Amniotic stem cell (primary cell): ENCODE data around the gene FUS.
"Not testable (repeated sequence)": the region's sequence is repeated elsewhere in the genome, so short reads cannot be mapped to it uniquely, and the experiment has no call there.

ENCODE experiments used
- DNase-seq: peaks from one replicate; lab custom pipeline; 2025; lab: John Stamatoyannopoulos, UW

Gene FUS

GRCh38 chr16:31179747-31180459 lies at the start of gene FUS:
FUS (plus strand) TSS chr16:31180139; CDS start chr16:31180215, 76 bp downstream.
- DNase-seq = peak; percentile 70

GRCh38 chr16:31130336-31130891 lies 49.5 kb upstream of the FUS start:
- no peak for DNase-seq

DNA sequence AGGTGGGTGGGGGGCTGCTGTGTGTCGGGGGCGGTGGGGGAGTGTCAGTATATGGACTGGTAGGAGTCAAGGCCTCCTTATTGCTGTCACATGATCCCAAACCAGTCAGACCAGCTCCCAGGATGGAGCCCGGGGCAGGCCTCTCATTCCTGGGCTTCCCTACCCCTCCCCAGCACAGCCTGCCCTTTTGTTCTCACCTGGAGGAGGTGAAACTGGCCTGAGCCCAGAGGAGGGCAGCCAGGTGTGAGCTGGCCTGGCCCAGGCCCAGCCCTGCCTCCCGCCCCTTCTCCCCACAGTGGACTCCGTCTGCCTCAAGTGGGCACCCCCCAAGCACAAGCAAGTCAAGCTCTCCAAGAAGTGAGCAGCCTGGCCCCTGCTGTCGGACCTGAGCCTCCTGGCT lies 49.0 kb upstream of the FUS start:
- no peak for DNase-seq

DNA sequence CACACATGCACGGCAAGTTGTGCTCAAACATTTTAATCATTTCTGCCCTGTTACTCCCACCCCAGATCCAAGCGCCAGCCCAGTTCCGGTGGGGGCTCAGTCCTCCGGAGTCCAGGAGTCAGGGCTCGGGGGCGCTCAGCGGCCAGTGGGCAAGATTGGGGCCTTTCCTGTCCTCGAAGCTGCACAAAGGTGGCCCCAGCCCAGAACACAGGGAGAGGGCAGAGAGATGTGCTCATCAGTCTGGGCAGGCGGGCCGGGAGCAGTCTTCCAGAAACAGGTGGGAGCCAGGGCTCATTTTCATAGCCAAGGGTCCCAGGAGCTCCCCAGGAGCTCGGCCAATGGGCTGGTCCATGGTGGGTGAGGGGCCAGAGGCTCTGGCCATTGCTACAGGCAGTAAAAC lies 48.5 kb upstream of the FUS start:
- no peak for DNase-seq

DNA sequence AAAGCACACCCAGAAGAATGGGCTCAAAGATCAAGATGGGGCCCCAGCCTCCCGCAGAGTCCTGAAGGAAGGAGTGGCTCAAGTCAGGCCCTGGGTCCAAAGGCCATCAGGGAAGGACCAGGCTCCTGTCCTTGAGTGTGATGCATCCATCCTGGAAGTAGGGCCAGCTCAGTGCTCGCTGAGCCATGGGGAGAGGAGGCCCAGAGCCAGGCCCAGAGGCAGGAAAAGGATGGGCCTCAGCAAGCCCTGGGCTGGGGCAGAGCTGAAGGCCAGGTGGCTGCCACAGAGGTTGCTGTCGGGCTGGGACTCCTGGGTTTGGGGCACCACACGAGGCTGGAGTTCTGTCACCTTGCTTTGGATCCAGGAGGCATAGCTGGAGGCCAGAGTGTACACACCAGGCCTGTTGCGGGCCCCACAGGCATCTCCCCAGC lies 48.1 kb upstream of the FUS start:
- no peak for DNase-seq

DNA sequence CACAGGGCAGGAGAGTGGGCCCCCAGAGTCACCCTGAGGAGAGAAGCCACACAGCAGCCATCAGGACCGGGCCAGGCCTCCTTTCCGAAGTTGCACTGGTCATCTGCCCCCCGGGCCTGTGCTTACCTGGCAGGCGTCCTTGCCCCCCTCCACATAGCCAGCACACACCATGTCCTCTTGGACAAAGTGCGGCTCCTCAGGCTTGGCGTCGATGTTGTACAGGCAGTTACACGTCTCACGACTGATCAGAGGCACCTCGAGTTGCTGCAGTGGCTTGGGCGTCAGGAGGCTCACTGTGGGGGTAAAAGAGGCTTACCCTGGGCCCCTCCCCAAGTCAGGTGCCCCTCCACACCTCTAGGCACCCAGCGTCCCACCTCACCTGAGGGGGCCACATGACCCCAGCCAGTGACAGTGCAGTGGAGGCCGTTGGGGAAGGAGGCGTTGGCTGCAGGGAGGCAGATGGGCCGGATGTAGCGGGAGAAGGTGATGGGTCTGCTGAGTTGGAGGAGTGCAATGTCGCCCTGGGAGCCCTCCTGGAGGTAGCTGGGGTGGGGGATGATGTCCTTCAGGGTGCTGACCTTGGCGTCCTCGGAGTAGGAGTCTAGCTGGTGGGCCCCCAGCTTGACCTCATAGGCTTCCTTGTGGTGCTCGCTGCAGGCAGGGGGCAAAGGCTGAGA lies 47.5 kb upstream of the FUS start:
- no peak for DNase-seq

DNA sequence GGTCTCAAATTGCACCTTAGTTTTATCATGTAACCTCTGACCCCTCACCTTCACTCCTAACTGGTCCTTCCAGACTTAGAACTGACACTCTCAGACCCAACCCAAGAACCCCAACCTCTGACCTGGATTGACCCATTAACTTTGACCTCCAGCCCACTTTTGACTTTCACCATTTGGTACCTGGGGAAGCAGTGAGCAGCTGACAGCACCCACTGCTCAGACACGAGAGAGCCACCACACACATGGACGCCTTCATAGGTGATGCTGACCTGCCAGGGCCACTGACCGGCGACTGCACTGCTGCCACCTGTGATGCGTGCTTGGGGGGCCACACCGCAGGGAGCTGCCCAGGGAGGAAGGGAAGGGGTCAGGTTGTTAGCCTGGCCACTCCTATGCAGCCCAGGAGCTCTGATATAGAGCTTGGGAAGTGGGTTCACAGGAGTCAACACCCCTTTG lies 46.9 kb upstream of the FUS start:
- DNase-seq = no peak

- no peak for DNase-seq
These were observed 45.8 kb upstream of the FUS start for GRCh38 chr16:31134091-31134571.

DNA sequence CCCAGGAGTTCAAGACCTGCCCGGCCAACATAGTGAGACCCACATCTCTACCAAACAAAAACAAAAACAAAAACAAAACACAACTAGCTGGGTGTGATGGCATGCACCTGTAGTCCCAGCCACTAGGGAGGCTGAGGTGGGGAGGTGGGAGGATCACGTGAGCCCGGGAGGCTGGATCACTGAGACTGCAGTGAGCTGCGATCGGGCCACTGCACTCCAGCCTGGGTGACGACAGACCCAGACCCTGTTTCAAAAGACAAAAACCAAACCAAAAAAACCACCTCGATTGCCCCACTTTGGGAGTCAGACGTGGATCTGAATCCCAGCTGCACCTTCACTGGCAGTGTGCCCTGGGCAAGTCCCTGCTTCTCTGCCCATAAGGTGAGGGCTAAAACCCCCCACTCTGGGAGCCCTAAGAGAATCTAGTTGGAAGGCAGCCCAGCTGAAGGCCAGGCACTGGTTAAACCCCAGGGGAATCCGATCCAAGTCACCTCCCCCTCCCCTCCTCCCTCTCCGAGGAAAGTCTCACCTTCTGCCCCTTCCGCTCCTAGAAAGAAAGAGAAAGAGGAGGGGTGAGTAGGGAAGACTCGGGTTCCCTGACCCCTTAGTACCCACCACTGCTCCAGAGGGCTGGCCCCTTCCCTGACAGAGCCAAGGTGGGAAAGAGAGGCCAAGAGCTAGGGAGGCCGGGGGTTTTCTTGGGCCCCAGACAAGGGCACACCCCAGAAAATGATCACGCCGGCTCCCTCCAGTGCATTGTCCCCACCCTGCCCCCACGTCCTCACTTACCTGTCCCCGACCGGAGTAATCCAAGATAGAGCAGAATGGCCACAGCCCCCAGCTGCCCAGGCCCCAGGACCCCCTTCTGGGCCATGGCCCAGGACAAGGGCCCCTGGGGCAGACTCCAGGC lies 45.1 kb upstream of the FUS start:
- DNase-seq = no peak

GRCh38 chr16:31135535-31136286 lies 44.2 kb upstream of the FUS start, which contains the start of gene PRSS8:
PRSS8 (minus strand) TSS chr16:31135727; CDS start chr16:31135498, 229 bp downstream.
- DNase-seq = no peak

GRCh38 chr16:31136287-31136662 lies 43.7 kb upstream of the FUS start:
- no peak for DNase-seq

DNA sequence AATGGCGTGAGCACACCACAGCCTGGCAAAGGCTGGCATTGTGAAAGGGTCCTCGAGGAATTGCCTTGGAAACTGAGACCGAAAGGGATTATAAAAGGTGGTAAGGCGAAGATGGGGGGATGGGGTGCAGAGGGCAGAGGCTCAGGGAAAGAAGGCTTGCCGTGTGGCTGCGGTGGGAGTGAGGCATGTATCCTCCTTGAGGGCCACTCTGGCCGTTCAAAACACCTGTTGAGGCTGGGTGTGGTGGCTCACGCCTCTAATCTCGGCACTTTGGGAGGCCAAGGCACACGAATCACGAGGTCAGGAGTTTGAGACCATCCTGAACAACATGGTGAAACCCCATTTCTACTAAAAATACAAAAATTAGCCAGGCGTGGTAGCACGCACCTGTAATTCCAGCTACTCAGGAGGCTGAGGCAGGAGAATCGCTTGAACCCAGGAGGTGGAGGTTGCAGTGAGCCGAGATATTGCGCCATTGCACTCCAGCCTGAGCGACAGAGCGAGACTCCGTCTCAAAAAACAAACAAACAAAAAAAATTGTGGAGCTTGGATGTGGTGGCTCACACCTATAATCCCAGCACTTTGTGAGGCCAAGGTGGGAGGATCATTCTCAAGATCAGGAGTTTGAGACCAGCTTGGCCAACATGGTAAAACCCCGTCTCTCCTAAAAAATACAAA lies 43.0 kb upstream of the FUS start:
- DNase-seq = not testable (repeated sequence)

GRCh38 chr16:31138621-31139578 lies 41.0 kb upstream of the FUS start:
- no peak for DNase-seq

- not testable (repeated sequence) for DNase-seq
These were observed 38.9 kb upstream of the FUS start for GRCh38 chr16:31141071-31141469.

DNA sequence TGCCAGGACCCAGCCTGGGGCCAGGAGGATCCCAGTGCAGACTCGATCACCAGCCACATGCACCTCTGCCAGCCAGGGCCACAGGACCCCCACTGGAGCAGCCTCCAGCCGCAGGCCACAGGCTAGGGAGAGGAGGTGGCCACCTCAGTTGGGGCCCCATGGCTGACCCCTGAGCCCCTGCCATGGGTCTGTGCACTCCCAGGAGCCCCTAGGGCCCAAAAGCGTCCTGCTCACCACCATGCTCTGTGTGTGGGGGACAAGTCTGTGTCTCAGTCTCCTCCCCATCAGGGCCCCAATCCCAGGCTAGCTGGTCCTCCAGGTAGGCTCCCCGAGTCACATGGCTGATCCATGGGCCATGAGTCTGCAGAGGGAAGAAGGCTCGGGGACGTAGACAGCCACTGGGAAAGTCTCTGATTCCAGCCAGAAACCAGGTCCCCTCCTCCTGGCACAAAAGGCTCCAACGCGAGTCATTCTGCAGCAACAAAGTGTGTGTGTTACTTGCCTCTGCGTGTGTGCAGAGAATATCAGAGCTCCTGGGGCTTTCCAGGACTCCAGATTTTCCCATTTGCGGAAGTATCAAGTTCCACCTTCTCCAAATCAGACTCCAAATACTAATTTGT lies 38.3 kb upstream of the FUS start:
- peak; percentile 68 for DNase-seq

DNA sequence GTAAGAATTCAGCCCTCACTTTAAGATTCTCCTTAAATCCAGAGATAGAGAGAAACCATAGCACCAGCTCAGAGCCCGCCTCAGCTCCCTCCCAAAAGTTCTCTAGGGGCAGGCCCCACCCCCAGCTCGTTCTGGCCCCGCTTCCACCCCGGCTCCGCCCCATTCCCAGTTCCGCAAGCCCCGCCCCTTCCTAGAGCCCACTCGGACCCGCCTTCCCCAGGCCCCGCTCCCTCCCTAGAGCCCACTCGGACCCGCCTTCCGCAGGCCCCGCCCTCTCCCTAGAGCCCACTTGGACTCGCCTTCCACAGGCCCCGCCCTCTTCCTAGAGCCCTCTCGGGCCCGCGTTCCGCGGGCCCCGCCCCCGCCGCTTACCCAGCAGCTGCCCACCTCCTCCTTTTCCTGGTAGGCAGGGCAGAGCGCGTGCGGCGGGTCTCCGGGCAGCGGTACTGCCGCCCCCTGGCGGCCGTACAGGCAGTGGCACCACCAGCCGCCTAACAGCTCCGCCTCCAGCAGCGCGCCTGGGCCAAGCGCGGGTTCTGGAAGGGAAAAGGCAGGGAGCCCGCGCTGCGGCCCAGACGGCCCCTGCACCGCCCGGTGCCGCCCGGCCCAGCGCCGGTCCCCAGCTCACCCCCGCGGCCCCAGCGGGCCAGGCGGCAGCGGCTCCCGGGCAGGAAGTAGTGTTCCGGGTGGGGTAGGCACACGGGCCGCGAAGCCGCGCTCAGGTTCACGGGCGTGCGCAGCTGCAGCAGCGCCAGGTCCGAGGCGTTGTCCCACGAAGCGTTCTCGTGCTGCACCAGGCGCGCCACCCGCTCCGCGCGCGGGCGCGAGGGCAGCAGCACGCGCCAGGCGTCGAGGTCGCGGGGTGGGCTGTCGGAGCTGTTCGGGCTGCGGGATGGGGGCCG lies 37.6 kb upstream of the FUS start:
- peak; percentile 99 for DNase-seq

DNA sequence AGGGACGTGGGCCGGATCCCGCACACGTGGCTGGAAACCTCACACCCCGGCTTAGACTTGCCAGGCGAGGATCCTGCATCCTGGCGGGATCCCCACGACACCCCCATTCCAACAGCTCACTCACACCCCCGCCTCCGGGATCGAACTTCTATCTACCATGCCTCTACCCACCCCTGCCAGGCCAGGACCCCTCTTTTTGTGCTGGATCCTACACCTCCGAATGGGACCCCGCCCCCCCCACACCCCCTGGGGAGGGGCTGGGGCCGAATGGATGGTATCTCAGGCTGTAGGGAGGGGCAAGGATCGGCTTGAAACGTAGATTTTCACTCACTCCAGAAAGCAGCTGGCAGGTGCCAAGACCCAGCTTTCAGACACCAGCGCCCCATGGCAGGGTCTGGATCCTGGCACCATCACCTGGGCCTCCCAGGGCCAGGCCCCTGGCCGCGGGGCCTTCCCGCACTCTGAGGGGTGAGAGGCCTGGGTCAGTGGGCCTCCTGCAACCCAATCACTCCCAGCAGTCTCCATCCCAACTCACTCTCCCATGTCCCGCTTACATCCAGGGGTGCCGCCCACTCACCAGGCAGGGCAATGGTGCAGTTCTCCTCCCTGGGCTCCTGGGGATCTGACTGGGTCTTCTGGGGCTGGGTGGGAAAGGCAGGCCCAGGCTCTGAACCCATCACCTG lies 36.8 kb upstream of the FUS start:
- no peak for DNase-seq
